GM19043 (cell line): ENCODE results near the gene DLX1.

Experiments
- ATAC-seq: cut with Tn5 transposase; IDR thresholded peaks from one replicate; pipeline ENCODE4 v1.9.1; 2021; ENCODE audit warnings: low read depth; ENCODE audit not compliant: unreplicated experiment

The DLX1 gene

DNA sequence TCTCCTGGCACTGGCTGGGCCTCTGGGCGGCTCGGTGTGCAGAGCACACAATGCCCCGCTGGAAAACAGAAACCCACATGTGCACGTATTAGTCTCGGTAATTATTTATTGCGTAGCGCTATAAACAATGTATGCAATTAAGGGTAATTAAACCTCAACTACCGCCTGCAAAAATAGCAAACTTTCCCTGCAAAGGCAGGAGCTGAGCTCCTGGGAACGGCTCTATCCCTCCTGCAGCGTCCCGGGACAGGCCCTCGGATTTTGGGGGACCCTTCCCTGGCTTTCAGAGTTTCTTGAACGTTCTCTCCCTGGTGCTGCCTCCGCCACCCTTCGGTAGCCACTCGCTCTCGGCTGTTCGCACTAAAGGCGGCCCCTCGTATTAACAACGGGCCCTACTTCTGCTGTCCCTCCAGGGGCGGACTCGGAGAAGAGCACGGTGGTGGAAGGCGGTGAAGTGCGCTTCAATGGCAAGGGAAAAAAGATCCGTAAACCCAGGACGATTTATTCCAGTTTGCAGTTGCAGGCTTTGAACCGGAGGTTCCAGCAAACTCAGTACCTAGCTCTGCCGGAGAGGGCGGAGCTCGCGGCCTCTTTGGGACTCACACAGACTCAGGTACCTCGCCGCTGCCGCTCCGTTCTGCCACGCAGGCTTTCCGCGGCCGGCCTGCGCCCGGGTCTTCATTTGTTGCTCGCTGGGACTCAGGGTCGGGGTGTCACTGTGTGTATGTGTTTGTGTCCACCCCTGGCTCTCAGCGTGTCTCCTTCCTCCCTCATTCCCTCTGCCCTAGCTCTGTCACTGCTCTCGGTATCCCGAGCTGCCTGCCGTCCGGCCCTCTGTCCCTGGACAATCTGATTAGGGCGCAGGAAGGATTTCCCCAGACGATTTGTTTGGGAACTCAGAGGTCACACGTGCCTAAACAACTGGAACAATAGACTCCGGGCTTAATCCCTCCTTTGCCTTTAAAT, 1.2 kb downstream of the DLX1 start:
- ATAC-seq, result no peak

DNA sequence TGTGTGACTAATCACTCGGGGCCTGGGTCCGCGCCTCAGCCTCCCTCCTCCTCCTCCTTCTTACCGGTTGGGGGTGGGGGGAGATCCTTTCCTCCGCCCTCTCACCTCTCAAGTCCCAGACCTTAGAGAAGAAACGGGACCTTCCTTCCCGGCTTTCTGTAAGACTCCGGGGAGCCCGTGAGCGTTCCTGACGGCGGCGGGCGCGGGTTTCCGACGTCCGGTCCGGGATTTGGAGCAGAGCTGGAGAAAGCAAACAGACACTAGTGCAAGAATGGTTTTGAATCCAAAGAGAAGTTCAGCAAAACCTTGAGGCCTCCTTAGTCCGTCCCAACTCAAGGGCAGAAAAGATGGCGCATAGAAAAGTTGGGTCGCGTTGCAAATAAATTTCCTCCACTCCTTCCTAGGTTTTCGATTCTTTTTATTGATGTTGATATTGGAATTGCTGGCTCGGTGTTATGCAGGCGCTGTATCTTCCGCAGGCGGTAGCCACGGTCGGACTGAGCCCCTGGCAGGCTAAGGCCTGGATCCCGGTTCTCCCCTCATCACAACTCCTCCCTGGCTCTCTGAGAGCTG, 2.0 kb downstream of the DLX1 start:
- ATAC-seq, result no peak

DNA sequence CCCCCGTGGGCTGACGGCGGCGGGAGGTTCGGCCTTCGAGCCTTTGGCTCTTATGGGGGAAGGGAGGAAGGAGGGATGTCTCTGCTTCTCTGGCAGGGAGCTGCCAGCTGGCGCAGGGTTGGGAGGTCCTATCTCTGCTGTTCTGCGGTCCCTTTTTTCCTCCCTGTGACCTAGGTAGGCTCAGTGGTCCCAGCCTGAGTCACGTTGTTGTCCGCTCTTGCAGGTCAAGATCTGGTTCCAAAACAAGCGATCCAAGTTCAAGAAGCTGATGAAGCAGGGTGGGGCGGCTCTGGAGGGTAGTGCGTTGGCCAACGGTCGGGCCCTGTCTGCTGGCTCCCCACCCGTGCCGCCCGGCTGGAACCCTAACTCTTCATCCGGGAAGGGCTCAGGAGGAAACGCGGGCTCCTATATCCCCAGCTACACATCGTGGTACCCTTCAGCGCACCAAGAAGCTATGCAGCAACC, 2.5 kb downstream of the DLX1 start:
- no peak for ATAC-seq

DNA sequence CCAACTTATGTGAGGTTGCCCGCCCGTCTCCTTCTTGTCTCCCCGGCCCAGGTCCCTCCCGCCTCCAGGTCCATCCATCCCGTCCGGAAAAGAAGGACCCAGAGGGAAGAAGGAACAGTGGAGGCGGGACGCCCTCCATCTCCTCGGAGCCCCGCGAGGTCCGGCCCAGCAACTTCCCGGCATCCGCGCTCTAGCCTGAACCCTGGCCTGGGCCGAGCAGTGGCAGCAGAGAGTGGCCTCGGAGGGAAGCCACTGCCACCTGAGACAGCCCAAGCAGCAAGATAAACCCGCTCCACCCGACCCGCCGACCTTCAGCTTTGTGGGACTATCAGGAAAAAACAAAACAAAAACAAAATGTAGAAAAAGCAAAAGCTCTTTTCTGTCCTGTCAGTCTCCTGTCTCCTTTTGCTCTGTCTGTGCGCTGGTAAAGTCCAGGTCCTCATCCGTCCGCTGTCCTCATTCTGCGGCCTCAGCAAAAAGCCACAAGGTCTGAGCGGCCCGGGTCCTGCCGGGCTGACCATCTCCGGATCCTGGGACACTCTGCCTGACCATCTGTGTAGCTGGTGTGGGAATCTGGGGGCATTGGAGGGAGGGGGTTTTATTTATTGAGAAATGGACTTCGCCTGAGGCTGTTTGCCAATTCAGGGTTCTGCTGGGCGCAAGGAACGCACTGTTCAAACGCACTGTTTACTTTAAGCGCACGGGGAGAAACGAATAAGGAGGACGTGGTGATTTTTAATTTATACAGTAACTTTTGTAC, 3.1 kb downstream of the DLX1 start:
- ATAC-seq, result no peak

DNA sequence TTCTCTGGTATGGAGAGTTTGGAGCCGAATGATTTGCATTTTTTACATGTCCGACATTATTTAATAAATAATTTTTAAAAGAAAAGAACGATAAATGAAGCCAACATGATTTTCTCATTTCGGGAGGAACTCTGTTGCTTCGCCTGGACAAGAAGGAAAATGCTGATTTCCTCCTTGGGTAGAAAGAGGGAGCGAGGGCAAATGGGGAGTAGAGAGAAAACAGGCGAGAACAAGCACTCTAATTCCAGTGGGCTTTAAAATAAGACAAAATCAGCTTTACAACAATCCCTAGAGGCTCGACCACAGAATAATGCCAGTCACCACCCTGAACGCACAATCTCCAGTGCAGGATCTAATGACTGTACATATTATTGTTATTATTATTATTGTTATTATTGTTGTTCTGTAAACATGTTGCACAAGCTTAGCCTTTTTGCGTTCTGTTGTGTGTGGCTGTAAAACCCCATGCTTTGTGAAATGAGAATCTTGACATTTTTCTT, 3.7 kb downstream of the DLX1 start:
- ATAC-seq, result no peak

DNA sequence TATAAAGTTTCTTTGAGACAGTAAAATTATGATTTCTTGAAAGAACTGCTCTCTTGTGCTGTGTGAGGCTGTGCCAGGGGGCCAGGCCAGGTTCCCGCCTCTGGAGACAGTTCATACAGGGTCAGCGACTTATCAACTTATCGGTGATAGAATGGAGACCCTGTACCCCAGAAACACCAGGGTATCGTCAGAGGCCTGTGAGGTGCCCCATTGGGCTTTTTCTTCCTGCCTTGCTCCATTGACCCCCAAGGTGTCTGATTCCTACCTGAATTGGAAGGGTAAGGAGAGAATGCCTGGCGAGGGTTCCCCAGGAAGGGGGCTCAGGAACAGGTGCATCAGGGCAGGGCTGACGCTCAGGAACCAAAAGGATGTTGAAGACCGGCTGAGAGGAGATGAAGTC, 4.3 kb downstream of the DLX1 start:
- no peak for ATAC-seq

DNA sequence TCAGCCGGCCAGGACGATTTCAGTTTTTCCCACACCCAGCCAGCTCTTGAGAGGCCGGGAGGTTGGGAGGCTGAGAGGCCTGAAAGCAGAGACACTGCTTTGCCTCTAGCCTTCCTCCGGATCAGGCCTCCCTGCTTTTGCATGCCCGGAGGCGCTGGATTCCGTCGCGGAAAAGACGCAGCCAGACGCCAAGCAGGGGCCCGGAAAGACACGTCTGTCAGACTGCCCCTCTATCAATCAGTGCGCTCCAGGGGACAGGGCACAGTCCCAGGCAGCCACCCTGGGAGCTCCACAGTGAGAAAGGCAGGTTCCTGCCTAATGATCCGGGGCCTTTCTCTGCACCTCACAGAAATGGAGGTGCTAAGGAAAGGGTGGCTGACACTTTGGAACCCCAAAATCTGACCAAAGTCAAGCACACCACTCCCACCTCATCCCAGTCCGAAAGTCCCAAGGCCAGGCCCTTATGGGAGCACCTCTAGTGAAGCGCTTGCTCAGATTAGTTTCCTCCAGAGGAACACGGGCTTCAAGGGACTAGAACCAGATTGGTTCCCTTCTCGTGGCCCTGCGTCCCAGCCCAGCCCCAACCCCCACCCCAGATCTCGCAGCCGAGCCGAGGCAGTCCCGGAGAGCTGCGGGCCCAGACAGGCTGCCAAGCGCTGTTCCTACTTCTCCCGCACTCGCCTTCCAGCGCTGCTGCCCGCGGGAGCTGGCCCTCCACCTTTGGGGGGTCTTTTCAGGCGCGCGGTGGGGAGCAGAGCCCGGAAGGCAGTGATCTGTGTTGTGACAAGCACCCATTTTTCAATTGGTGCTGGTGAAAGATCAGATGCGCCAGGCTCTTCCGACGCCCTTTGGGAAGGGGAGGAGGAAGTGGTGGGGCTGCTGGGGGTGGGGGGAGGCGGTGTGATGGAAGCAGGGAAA, 5.0 kb downstream of the DLX1 start:
- ATAC-seq, result no peak

DNA sequence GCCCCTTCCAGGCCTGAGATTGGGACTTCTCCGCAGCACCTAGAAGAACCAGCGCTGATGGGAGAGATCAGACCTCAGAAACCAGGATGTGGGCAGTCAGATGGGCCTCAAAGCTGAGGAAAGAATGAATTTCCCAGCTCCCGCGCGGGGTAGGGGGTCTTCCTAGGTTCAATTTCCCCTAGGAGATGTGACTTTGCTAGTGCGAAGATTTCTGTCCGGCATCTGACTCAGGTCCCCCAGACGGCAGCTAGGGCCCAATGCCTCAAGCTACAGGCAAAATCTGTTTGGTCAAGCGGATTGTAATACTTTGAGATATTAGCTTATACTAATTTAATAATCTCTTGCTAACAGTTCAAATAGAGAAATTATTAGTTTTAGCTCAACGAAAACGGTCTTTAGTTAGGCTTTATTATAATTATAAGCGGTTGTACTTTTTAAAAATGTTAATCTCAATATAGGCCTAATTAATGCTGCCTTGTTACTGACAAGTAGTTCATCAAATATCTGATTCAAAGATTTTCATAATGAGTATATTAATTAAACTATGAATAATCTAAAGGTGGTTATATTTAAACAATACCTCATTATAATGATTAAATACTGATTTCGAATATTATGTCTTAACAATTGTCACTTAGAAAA, 5.8 kb downstream of the DLX1 start:
- ATAC-seq, result no peak

DNA sequence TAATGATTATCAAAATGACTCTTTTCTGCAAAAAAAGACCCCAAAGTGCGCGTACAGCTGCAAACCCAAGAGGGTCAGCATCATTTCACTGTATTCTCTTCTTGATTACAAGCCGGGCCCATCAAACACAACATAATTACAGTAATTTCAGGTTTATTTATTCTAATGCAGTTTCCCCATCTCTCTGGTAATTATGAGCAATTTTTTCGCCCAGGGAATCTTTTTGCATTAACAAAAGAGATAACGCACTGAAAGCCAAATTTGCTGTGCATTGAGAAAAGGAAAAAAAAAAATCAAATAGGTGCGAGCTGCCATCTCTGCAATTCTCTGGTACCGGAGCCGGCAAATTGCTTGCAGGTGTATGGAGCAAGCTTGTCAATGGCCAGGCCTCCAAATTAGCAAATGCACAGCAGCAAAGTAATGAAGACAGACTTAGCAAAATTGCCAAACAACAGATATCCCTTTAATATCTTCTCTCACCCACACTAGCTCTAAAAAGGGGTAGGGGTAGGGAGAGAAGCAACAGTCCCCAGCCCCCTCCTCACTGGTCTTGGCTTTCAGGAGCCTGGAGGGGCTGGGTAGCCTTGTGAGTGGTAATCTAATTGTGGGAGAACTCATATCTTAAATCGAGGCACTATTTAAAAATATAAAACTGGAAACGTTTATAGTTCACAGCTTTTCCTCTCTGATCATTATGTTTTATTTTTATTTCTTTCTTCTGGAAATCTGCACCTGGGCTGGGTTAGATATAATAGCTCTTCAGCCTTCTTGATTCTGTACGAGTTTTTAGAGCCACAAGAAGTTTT, 6.7 kb downstream of the DLX1 start:
- no peak for ATAC-seq

DNA sequence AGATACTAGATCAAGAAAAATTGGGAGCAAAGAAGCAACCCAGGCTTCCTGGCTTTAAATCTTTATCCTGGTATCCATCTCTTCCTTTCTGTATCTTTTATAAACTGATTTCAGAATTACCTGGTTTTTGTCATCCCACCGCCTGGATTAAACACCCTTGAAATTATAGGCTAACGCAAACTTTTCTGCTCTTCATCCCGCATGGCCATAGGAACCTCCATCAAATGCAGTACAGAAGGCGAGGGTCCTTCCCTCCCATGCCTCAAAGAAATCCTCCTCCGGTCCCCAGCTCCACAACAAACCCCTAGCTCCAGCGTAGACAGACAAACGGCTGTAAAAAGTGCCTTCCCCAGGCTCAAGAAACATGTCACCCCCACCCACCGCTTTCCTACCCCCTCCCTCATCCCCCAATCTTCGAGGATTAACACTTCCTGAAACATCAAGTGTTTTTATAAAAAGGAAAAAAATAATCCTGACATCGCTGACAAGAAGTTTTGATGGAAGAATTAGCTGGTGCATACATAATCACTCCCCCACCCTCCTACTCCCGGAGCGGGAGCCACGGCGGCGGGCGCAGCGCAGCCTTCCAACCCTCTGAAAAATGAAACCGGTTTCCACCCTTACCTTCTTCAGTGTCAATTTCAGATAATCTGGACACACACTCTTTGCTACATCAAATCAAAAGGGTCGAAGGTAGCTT, 7.6 kb downstream of the DLX1 start:
- no peak for ATAC-seq

DNA sequence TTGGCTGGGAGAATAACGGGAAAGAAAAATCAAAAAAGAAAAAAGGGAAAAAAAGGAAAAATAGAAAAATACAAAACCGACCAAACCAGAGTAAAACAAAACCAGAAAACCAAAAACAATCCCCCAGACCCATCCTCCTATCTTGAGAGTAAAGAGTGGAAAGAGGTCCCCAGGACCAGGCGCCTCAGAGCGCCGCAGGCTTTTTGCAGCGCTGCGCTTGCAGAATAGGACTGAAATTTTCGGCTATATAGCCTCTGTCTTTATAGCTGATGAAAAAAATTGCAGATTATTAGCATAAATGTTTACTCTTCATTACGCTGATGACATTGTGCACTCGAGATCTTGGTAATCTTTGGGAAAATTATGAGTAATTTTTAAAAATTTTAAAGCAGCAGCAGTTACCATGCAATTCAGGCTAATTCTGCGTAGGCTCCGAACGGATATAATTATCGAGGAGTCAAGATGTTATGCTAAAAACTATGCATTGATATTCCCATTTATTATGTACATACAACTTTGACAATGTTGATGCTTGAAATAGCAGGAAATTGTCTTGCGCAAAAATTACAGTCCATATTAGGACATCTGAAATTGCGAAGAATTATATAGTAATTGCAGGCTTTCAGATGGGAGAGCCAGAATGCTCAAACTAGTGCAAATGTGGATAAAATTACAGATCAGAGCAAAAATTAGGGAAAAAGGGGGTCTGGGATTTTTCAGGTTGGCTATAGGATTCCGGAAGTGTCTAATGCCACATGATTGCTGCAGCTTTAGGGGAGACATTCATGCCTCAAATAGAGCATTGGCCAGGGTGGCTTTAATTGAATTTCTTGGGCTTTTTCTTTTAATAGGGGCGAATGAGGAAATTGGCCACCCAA, 8.3 kb downstream of the DLX1 start:
- no peak for ATAC-seq

DNA sequence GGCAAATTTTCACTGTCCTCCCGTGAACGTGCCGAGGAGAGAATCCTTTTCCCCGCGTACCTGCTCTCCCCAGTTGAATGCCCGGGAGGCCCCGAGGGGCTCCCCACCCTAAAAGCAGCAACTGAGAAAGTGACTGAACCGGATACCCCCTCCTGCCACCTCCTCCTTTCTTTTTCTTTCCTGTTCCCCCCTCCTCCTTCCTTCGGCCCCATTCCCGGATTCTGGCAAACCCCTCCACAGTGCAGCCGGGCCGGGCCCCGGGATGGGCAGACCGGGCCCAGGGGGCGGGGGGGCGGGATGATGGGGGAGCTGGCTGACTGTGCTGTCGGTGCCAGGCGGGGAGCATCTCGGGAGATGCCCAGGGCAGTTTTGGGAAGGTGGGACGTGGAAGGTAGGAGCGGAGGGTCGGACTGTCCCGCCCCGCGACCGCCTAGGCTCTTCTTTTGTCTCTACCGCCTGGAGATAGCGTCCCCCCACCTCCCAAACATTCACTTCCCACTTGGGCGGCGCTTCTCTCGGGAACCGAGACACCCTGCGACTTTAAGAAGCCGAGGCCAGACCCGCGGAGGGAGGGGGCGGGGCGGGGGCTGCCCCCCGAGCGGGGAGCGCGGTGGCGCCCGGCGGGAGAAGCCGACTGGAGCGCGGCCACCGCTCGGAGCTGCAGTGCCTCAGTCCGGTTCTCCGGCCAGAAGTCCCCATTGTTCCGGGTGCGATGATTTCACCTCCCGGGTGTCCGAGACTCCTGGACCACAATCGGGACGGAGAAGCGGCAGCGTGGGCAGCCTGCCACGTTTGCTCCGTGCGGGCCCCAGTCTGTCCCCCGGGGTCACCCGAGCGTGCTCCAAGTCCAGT, 9.2 kb downstream of the DLX1 start:
- no peak for ATAC-seq

DNA sequence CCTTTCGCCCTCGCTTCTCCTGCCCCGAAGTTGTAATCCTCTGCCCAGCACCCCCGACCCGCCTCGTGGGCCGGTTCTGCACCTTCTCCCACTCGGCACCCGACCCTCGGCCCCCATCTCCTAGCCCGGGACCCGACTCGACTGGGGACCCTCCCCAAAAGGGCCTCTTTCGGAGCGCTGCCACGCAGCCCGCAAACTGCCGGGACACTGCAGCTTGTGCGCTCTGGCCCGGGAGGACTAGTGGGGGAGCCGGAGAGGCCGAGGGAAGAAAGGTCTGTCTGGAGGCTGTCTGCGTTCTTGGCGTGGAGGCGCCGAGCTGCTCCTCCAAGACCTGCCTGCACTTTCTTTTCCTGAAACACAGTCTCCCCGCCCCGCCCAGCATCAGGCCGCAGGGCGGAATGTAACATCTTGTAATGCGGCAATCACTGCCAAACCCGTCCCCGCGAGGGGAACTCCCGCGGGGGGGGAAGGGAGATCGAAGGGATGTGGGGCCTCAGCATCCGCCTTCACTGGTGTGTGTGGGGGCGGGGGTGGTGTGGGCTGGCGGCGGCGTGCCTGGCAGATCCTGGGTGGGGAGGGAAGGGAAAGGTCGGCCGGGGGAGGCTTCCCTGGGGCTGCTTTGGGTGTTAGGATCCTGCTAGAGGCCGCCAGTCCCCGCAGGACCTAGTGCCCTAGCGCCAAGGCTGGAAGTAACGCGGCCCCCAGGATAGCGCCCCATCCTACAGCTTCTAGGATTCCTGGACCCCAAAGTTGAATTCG, 10.0 kb downstream of the DLX1 start:
- no peak for ATAC-seq

DNA sequence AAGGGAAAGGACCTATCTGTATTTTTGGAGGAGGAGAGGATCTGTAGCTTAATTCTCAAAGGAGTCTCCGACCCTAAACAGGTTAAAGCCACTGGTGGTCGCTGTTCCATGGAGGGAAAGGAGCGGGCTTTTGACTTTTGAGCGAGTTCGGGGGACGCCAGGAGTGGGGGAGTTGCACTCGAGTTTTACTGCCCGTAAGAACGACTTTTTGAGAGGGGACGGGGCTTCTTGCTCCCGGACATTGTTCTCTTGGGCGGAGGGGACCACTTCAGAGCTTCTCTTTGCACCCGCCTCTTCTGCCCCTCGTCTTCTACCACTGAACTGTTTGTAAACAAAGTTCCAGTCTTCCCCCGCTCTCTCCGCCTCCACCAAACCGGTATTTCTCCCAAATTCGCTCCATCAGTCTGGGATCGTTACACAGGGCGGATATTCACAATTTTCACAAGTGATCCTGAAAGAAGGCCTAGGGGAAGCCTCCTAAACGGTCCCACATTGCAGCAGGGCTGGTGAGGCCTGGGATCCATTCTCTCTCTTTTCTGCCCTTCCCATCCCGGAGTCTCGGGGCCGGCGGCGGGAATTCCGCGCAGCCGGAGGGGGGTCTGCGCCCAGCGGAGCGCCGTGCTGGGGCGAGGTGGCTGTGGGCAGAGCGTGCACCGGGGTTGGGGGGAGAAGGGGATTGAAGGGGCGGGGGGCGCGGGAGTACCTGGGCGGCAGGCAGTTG, 10.8 kb downstream of the DLX1 start:
- no peak for ATAC-seq
